ENCODE data around the gene KRTAP4-8. TPM values are rescaled to one million over a fixed set of nuclear protein-coding genes. Genes with fewer than 3 reads are reported as not detected.

The KRTAP4-8 gene
- total RNA-seq, 1 experiment from 2014 or later: not detected

GRCh38 chr17:41133880-41134735, 36.2 kb upstream of the KRTAP4-8 start (continued):
- TF ChIP-seq ARID4B (CRISPR knock-in tag; IDR thresholded peaks at IDR 0.05; ENCODE audit: borderline replicate concordance): no peak
- no peak for TF ChIP-seq PRDM15 (CRISPR knock-in tag; IDR thresholded peaks at IDR 0.05)
- no peak for TF ChIP-seq MYBL2 (CRISPR knock-in tag; IDR thresholded peaks at IDR 0.05)
- no peak for TF ChIP-seq ZNF532 (CRISPR knock-in tag; IDR thresholded peaks at IDR 0.05; ENCODE audit: borderline replicate concordance)
- TF ChIP-seq AFF4 (CRISPR knock-in tag; IDR thresholded peaks at IDR 0.05; ENCODE audit: borderline replicate concordance): no peak

- no peaks in the 10 kb centered on the region for H3K4me1 Mint-ChIP-seq
- no peaks in the 10 kb centered on the region for H3K27me3 Mint-ChIP-seq (ENCODE audit: low read depth)
- peaks cover 2% of the 10 kb centered on the region; the same call in 1 of the 2 replicates for H3K9me3 Mint-ChIP-seq
- ATAC-seq: no peak
- ChIA-PET CTCF (no interaction called here), POLR2A (no interaction called here)
- no peak overlapping the region for H3K4me3 Mint-ChIP-seq
- H3K27ac Mint-ChIP-seq: no peak overlapping the region
- H3K36me3 Mint-ChIP-seq: no peaks in the 10 kb centered on the region
- DNase-seq (ENCODE audit: low spot score): no peak
- TF ChIP-seq ZNF512 (CRISPR knock-in tag; IDR thresholded peaks at IDR 0.05; ENCODE audit: borderline replicate concordance) (no peak), E2F1 (CRISPR knock-in tag; IDR thresholded peaks at IDR 0.05) (no peak), ZNF532 (CRISPR knock-in tag; IDR thresholded peaks at IDR 0.05; ENCODE audit: borderline replicate concordance) (no peak)
Measured at GRCh38 chr17:41131979-41132378, 34.0 kb upstream of the KRTAP4-8 start.
